HG02885 (cell line): Measurements from ENCODE around the gene DDB1.
A peak's percentile ranks its signal among the peaks of the same experiment; 100 is the strongest.

Experiments
- ATAC-seq: cut with Tn5 transposase; IDR thresholded peaks from one replicate; pipeline ENCODE4 v1.9.1; 2021; ENCODE audit warnings: mild to moderate bottlenecking; ENCODE audit not compliant: unreplicated experiment, poor library complexity

DDB1 gene

GRCh38 chr11:61332797-61333549, at the start of gene DDB1, which contains the start of gene TKFC:
Gene DDB1, minus strand, starts transcription at chr11:61333105. Its CDS starts 137 bp downstream, at chr11:61332968.
Gene TKFC, plus strand, starts transcription at chr11:61333228. Its CDS starts 1,501 bp downstream, at chr11:61334729.
- peak; percentile 90 for ATAC-seq

GRCh38 chr11:61380884-61381283, 48.0 kb upstream of the DDB1 start:
- ATAC-seq = no peak

GRCh38 chr11:61378713-61379313, 45.9 kb upstream of the DDB1 start:
- ATAC-seq = no peak

GRCh38 chr11:61377461-61378160, 44.7 kb upstream of the DDB1 start:
- ATAC-seq = no peak

GRCh38 chr11:61375761-61376108, 42.8 kb upstream of the DDB1 start:
- no peak for ATAC-seq

GRCh38 chr11:61372659-61373420, 39.9 kb upstream of the DDB1 start:
- ATAC-seq = no peak

GRCh38 chr11:61370349-61371005, 37.6 kb upstream of the DDB1 start:
- ATAC-seq = no peak

GRCh38 chr11:61369372-61370348, 36.8 kb upstream of the DDB1 start:
- no peak for ATAC-seq

- ATAC-seq = no peak
Observed at GRCh38 chr11:61368646-61369045, 35.7 kb upstream of the DDB1 start.

- no peak for ATAC-seq
Observed at GRCh38 chr11:61367406-61367805, 34.5 kb upstream of the DDB1 start.

- ATAC-seq = no peak
Observed at GRCh38 chr11:61364012-61364675, 31.2 kb upstream of the DDB1 start.

GRCh38 chr11:61362542-61362875, 29.6 kb upstream of the DDB1 start:
- peak; percentile 1 for ATAC-seq

- ATAC-seq = peak; percentile 87
Observed at GRCh38 chr11:61361741-61362541, 29.0 kb upstream of the DDB1 start, which contains the start of the genes CYB561A3 and TMEM138. Gene CYB561A3, minus strand, starts transcription at chr11:61361882. Its CDS starts 5,169 bp downstream, at chr11:61356713. Gene TMEM138, plus strand, starts transcription at chr11:61362374. Its CDS starts 2,017 bp downstream, at chr11:61364391.

- ATAC-seq = no peak
Observed at GRCh38 chr11:61361237-61361740, 28.4 kb upstream of the DDB1 start.

- no peak for ATAC-seq
Observed at GRCh38 chr11:61359516-61359915, 26.6 kb upstream of the DDB1 start.

- no peak for ATAC-seq
Observed at GRCh38 chr11:61358566-61358965, 25.7 kb upstream of the DDB1 start.

GRCh38 chr11:61357894-61358239, 25.0 kb upstream of the DDB1 start:
- no peak for ATAC-seq
